ENCODE measurements around the gene TRANK1. TPM values are rescaled to one million over a fixed set of nuclear protein-coding genes. Genes with fewer than 3 reads are reported as not detected.

The TRANK1 gene
- total RNA-seq, 1 experiment from 2014 or later = 0.58 TPM

GRCh38 chr3:36928220-36928619 is 16.6 kb downstream of the TRANK1 start:
- Histone ChIP-seq H3F3A (ENCODE audit: low read length, unreplicated experiment) (no peaks in the 10 kb centered on the region), H3K4me2 (ENCODE audit: low read length) (no peak overlapping the region), H3K4me3 (ENCODE audit: low read length) (no peak overlapping the region), H3K79me2 (ENCODE audit: low read length) (no peaks in the 10 kb centered on the region), H3K9ac (ENCODE audit: low read length) (no peak overlapping the region), H3K36me3 (ENCODE audit: low read depth, low read length) (no peaks in the 10 kb centered on the region), H3K27me3 (ENCODE audit: low read length) (no peaks in the 10 kb centered on the region), H4K20me1 (ENCODE audit: low read length) (no peaks in the 10 kb centered on the region), H3K27ac (ENCODE audit: low read length) (no peak overlapping the region), H3K4me1 (ENCODE audit: insufficient read depth, low read length) (no peaks in the 10 kb centered on the region), H3K9me3 (ENCODE audit: low read length) (no peaks in the 10 kb centered on the region), H2AFZ (ENCODE audit: low read length) (no peak overlapping the region), H3K9me2 (replicated peaks; ENCODE audit: low read length) (no peaks in the 10 kb centered on the region)
- POLR2A ChIA-PET (ENCODE audit: unreplicated experiment) = no interaction called here
- intact Hi-C loops (cut with micrococcal nuclease) = no loop called here
- TF ChIP-seq, protein P1, sequence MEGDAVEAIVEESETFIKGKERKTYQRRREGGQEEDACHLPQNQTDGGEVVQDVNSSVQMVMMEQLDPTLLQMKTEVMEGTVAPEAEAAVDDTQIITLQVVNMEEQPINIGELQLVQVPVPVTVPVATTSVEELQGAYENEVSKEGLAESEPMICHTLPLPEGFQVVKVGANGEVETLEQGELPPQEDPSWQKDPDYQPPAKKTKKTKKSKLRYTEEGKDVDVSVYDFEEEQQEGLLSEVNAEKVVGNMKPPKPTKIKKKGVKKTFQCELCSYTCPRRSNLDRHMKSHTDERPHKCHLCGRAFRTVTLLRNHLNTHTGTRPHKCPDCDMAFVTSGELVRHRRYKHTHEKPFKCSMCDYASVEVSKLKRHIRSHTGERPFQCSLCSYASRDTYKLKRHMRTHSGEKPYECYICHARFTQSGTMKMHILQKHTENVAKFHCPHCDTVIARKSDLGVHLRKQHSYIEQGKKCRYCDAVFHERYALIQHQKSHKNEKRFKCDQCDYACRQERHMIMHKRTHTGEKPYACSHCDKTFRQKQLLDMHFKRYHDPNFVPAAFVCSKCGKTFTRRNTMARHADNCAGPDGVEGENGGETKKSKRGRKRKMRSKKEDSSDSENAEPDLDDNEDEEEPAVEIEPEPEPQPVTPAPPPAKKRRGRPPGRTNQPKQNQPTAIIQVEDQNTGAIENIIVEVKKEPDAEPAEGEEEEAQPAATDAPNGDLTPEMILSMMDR (conservative IDR thresholded peaks at IDR 0.05; ENCODE audit: low read depth, low read length) = no peak
- TF ChIP-seq EZH2phosphoT487 (IDR thresholded peaks at IDR 0.05; ENCODE audit: borderline replicate concordance, low read length) (no peak), EZH2 (IDR thresholded peaks at IDR 0.05; ENCODE audit: low read length, unreplicated experiment) (no peak)
- BruUV-seq (replicated peaks) = no TSS peak
- ATAC-seq (no peak), DNase-seq (no peak)
- CTCF ChIA-PET = interaction anchor here (0.7 kb wide), 1 partner anchor 31 kb away, joined by 3 read pairs; no protein-coding TSS in a partner anchor

GRCh38 chr3:36926292-36926897 is 18.5 kb downstream of the TRANK1 start:
- Histone ChIP-seq H4K20me1 (ENCODE audit: low read length) (no peaks in the 10 kb centered on the region), H3K4me2 (ENCODE audit: low read length) (no peak overlapping the region), H3K27ac (ENCODE audit: low read length) (no peak overlapping the region), H3K9me3 (ENCODE audit: low read length) (peaks cover 3% of the 10 kb centered on the region; the same call in 1 of the 2 replicates), H3K27me3 (ENCODE audit: low read length) (no peaks in the 10 kb centered on the region), H3K4me3 (ENCODE audit: low read length) (no peak overlapping the region), H3K79me2 (ENCODE audit: low read length) (no peaks in the 10 kb centered on the region), H3F3A (ENCODE audit: low read length, unreplicated experiment) (no peaks in the 10 kb centered on the region), H2AFZ (ENCODE audit: low read length) (no peak overlapping the region), H3K4me1 (ENCODE audit: insufficient read depth, low read length) (no peaks in the 10 kb centered on the region), H3K9me2 (replicated peaks; ENCODE audit: low read length) (no peaks in the 10 kb centered on the region), H3K36me3 (ENCODE audit: low read depth, low read length) (0 out of 2 replicates have a peak, but pooled peaks cover 2% of the 10 kb centered on the region), H3K9ac (ENCODE audit: low read length) (no peak overlapping the region)
- TF ChIP-seq, protein P1 (conservative IDR thresholded peaks at IDR 0.05; ENCODE audit: low read depth, low read length) = no peak
- no peak for TF ChIP-seq EZH2 (IDR thresholded peaks at IDR 0.05; ENCODE audit: low read length, unreplicated experiment)
- TF ChIP-seq EZH2phosphoT487 (IDR thresholded peaks at IDR 0.05; ENCODE audit: borderline replicate concordance, low read length) = no peak
- ATAC-seq (no peak), DNase-seq (no peak)
- intact Hi-C loops (cut with micrococcal nuclease) = no loop called here
- POLR2A ChIA-PET (ENCODE audit: unreplicated experiment) = no interaction called here
- BruUV-seq (replicated peaks) = no TSS peak
- CTCF ChIA-PET = no interaction called here

- H3K9ac ChIP-seq (ENCODE audit: low read length) = no peak overlapping the region
- no peak overlapping the region for H2AFZ ChIP-seq (ENCODE audit: low read length)
- ATAC-seq (no peak), DNase-seq (no peak)
- CTCF ChIA-PET = no interaction called here
- no peaks in the 10 kb centered on the region for H3K4me1 ChIP-seq (ENCODE audit: insufficient read depth, low read length)
- no peaks in the 10 kb centered on the region for H3F3A ChIP-seq (ENCODE audit: low read length, unreplicated experiment)
- POLR2A ChIA-PET (ENCODE audit: unreplicated experiment) = no interaction called here
- no peak overlapping the region for H3K27ac ChIP-seq (ENCODE audit: low read length)
- H3K4me2 ChIP-seq (ENCODE audit: low read length) = no peak overlapping the region
- no peaks in the 10 kb centered on the region for H3K27me3 ChIP-seq (ENCODE audit: low read length)
- no TSS peak for BruUV-seq (replicated peaks)
- H3K4me3 ChIP-seq (ENCODE audit: low read length) = no peak overlapping the region
- 0 out of 2 replicates have a peak, but pooled peaks cover 4% of the 10 kb centered on the region for H3K36me3 ChIP-seq (ENCODE audit: low read depth, low read length)
- H3K9me2 ChIP-seq (replicated peaks; ENCODE audit: low read length) = no peaks in the 10 kb centered on the region
- no peaks in the 10 kb centered on the region for H3K79me2 ChIP-seq (ENCODE audit: low read length)
- TF ChIP-seq EZH2phosphoT487 (IDR thresholded peaks at IDR 0.05; ENCODE audit: borderline replicate concordance, low read length) (no peak), EZH2 (IDR thresholded peaks at IDR 0.05; ENCODE audit: low read length, unreplicated experiment) (no peak)
- TF ChIP-seq, protein P1 (conservative IDR thresholded peaks at IDR 0.05; ENCODE audit: low read depth, low read length) = no peak
- H3K9me3 ChIP-seq (ENCODE audit: low read length) = peaks cover 6% of the 10 kb centered on the region; the same call in 1 of the 2 replicates
- no peaks in the 10 kb centered on the region for H4K20me1 ChIP-seq (ENCODE audit: low read length)
- intact Hi-C loops (cut with micrococcal nuclease) = no loop called here
Observed at GRCh38 chr3:36924744-36925521, 19.9 kb downstream of the TRANK1 start.
